Skeletal muscle satellite cell (primary cell): ENCODE results near the gene SRMS.

Source experiments
- H3K27me3 ChIP-seq: 2 replicates; pipeline ENCODE4 v1.7.0; 2013; ENCODE audit warnings: low read length; ENCODE audit not compliant: control insufficient read depth, insufficient read depth
- H3K36me3 ChIP-seq: 2 replicates; pipeline ENCODE4 v1.7.0; 2013; ENCODE audit warnings: mild to moderate bottlenecking, control low read depth, low read length; ENCODE audit not compliant: insufficient read depth
- H3K4me1 ChIP-seq: 2 replicates; pipeline ENCODE4 v1.7.0; 2013; ENCODE audit warnings: low read length; ENCODE audit not compliant: control insufficient read depth, insufficient read depth
- H3K4me2 ChIP-seq: 2 replicates; pipeline ENCODE4 v1.7.0; 2013; ENCODE audit warnings: mild to moderate bottlenecking, low read length
- H3K4me3 ChIP-seq: 2 replicates; pipeline ENCODE4 v1.7.0; 2013; ENCODE audit warnings: low read length
- H3K9ac ChIP-seq: 2 replicates; pipeline ENCODE4 v1.7.0; 2013; ENCODE audit warnings: mild to moderate bottlenecking, low read depth, low read length, moderate library complexity
- H3K9me3 ChIP-seq: replicated peaks from 2 replicates; pipeline ENCODE4 v1.7.0; 2013; ENCODE audit warnings: mild to moderate bottlenecking, control low read depth, low read length

SRMS gene

GRCh38 chr20:63568170-63568981 is 20.8 kb upstream of the SRMS start:
- no peaks in the 10 kb centered on the region for H3K27me3 ChIP-seq
- H3K9me3 ChIP-seq, result no peaks in the 10 kb centered on the region
- H3K9ac ChIP-seq, result no peak overlapping the region
- H3K4me3 ChIP-seq, result no peak overlapping the region
- H3K4me2 ChIP-seq, result no peak overlapping the region
- H3K4me1 ChIP-seq, result peaks cover 13% of the 10 kb centered on the region
- H3K36me3 ChIP-seq, result peaks cover 5% of the 10 kb centered on the region

DNA sequence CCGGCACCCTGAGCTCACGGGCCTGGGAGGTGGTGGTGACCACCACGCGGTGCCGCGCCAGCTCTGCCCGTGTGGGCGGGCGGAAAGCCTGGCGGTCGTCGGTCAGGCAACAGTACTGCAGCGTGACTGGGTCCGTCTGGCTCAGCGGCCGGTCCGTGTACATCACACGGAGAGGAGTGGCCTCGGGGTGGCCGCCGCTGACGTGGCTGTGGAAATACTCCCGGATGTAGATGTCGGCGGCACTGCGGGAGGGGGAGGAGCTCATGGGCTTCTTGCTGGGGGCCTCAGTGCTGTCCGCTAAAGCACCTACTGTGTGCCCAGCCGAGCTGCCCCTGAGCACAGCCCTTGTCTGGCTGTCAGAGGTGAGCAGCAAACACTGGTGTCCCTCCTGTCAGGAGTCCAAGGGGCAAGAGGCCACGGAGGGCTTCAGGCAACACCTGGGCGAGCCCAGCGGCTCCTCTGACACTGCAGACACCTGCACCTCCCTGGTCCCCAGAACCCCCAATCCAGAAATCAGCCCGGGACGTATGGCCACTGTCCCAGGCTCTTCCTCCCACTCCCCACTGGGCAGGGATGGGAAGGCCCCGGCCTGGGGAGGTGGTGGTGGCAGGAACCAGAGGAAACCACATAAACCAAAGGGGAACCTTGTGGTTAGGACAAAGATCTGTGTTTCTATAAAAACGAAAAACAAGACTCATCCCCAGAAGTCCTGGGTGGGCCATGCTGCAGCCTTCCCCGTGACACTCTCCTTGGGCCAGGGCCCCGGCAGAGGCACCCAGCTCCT is 20.0 kb upstream of the SRMS start:
- Histone ChIP-seq H3K4me3 (no peak overlapping the region), H3K27me3 (no peaks in the 10 kb centered on the region), H3K36me3 (peaks cover 5% of the 10 kb centered on the region), H3K4me1 (peaks cover 8% of the 10 kb centered on the region), H3K9me3 (no peaks in the 10 kb centered on the region), H3K9ac (no peak overlapping the region), H3K4me2 (no peak overlapping the region)

DNA sequence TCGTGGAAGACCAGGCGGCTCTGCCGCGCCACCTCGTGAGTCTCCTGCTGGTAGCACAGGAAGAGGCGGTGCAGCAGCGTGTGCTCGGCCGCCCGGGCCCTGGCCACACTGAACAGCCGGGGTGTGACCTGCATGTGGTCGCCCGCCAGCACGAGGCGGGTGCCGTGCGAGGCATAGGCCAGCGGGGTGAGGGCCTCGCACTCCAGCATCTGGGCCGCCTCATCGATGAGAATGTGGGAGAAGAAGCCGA is 19.5 kb upstream of the SRMS start:
- Histone ChIP-seq H3K36me3 (peaks cover 5% of the 10 kb centered on the region), H3K27me3 (no peaks in the 10 kb centered on the region), H3K4me2 (no peak overlapping the region), H3K4me1 (peaks cover 8% of the 10 kb centered on the region), H3K9ac (no peak overlapping the region), H3K9me3 (no peaks in the 10 kb centered on the region), H3K4me3 (no peak overlapping the region)

GRCh38 chr20:63566395-63567135 is 19.0 kb upstream of the SRMS start:
- H3K36me3 ChIP-seq, result peaks cover 5% of the 10 kb centered on the region
- H3K27me3 ChIP-seq, result no peaks in the 10 kb centered on the region
- H3K4me2 ChIP-seq, result no peak overlapping the region
- no peak overlapping the region for H3K4me3 ChIP-seq
- no peak overlapping the region for H3K9ac ChIP-seq
- H3K9me3 ChIP-seq, result no peaks in the 10 kb centered on the region
- peaks cover 8% of the 10 kb centered on the region for H3K4me1 ChIP-seq

GRCh38 chr20:63565699-63566335 is 18.3 kb upstream of the SRMS start:
- H3K9ac ChIP-seq, result no peak overlapping the region
- H3K4me3 ChIP-seq, result no peak overlapping the region
- H3K36me3 ChIP-seq, result peaks cover 5% of the 10 kb centered on the region
- no peaks in the 10 kb centered on the region for H3K9me3 ChIP-seq
- H3K4me2 ChIP-seq, result no peak overlapping the region
- peaks cover 8% of the 10 kb centered on the region for H3K4me1 ChIP-seq
- no peaks in the 10 kb centered on the region for H3K27me3 ChIP-seq

DNA sequence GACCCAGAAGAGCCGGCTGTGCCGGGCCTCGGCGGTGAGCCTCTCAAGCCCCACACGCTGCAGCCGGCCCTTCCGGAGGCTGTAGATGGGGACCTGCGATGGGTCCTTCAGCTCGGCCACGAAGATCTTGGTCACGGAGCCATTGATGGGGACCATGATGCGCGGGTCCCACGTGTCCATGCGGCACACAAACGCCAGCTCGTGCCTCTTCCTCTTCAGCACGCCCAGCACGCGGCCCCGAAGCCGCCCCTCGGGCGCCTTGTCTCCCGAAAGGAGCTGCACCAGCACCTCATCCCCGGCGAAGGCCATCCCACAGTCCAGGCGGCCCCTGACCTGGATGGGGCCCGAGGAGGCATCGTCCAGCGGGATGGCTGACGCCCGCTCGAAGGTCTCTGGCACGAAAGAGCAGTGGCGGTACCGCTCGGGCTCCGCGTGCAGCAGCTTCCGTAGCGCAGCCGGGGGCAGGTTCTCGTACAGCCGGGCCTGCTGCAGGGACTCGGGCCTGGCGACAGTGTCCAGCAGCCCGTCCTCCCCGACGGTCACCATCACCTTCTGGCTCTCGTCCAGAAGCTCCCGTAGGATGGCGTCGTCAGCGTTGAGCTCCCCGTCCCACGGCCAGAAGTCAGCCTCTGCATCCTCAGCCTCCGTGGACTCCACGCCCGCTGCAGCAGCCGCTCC is 17.6 kb upstream of the SRMS start:
- H3K27me3 ChIP-seq, result no peaks in the 10 kb centered on the region
- peaks cover 9% of the 10 kb centered on the region for H3K36me3 ChIP-seq
- H3K9ac ChIP-seq, result no peak overlapping the region
- peaks cover 8% of the 10 kb centered on the region for H3K4me1 ChIP-seq
- H3K4me3 ChIP-seq, result no peak overlapping the region
- H3K4me2 ChIP-seq, result no peak overlapping the region
- H3K9me3 ChIP-seq, result no peaks in the 10 kb centered on the region

DNA sequence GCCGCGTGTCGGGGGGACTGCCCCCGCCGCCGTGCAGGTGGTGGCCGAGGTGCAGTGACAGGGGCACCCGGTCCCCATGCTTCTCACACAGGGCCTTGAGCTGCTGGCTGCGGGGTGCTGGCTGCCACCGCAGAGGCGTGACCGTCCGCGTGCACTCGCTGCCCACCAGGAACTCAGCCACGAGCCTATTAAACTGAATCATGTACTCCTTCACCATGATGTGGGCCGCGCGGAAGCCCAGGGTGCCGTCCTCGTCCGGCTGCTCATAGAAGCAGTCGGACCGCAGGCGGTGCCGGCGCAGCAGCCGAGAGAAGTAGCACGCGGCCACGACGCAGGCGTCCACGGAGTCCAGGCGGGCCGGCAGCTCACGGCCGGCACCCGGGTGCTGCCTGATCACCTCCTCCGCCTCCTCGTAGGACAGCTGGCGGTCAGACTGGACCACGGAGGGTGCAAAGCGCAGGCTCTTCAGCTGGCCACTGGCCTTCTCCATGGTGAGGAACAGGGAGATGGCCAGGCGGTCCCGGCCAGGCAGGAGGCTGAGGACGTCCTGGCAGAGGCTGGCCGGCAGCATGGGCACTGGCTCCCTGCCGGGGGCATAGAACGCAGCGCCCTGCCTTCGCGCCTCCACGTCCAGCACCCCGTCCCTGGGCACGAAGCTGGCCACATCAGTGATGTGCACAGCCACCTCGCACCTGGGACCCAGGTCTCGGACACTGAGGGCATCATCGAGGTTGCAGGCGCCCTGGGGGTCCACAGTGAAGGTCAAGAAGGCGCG is 16.7 kb upstream of the SRMS start:
- Histone ChIP-seq H3K4me2 (no peak overlapping the region), H3K4me1 (peaks cover 4% of the 10 kb centered on the region), H3K9ac (no peak overlapping the region), H3K36me3 (peaks cover 11% of the 10 kb centered on the region), H3K27me3 (no peaks in the 10 kb centered on the region), H3K4me3 (no peak overlapping the region), H3K9me3 (no peaks in the 10 kb centered on the region)

GRCh38 chr20:63563225-63563935 is 15.8 kb upstream of the SRMS start:
- Histone ChIP-seq H3K4me2 (no peak overlapping the region), H3K36me3 (peaks cover 11% of the 10 kb centered on the region), H3K9ac (no peak overlapping the region), H3K27me3 (no peaks in the 10 kb centered on the region), H3K4me3 (no peak overlapping the region), H3K4me1 (no peaks in the 10 kb centered on the region), H3K9me3 (no peaks in the 10 kb centered on the region)

GRCh38 chr20:63562461-63563224 is 15.1 kb upstream of the SRMS start:
- Histone ChIP-seq H3K4me3 (no peak overlapping the region), H3K36me3 (peaks cover 11% of the 10 kb centered on the region), H3K4me2 (no peak overlapping the region), H3K4me1 (no peaks in the 10 kb centered on the region), H3K9ac (no peak overlapping the region), H3K27me3 (no peaks in the 10 kb centered on the region), H3K9me3 (no peaks in the 10 kb centered on the region)
